Mesothelial cell of epicardium (in vitro differentiated cells): ENCODE results near the gene ALG5. TPM values are rescaled to one million over a fixed set of nuclear protein-coding genes. Genes with fewer than 3 reads are reported as not detected.

Experiments used
- DNase-seq, 2 experiments: peaks; one replicate each; pipeline ENCODE4 v3.0.0; 2021; ENCODE audit warnings: low spot score in 2 of 2; ENCODE audit not compliant: unreplicated experiment in 2 of 2
- H3K27ac Mint-ChIP-seq: 2 replicates; pipeline ENCODE4 v1.8.0; 2021; ENCODE audit warnings: mixed read lengths
- H3K27me3 Mint-ChIP-seq: 2 replicates; pipeline ENCODE4 v1.8.0; 2021; ENCODE audit warnings: low read depth, mixed read lengths
- H3K36me3 Mint-ChIP-seq: 2 replicates; pipeline ENCODE4 v1.8.0; 2021; ENCODE audit warnings: mixed read lengths
- H3K4me1 Mint-ChIP-seq: 2 replicates; pipeline ENCODE4 v1.8.0; 2021; ENCODE audit warnings: mixed read lengths
- H3K4me3 Mint-ChIP-seq: 2 replicates; pipeline ENCODE4 v1.8.0; 2021; ENCODE audit warnings: mild to moderate bottlenecking, moderate library complexity, mixed read lengths
- H3K9me3 Mint-ChIP-seq: 2 replicates; pipeline ENCODE4 v1.8.0; 2021; ENCODE audit warnings: mixed read lengths
- CTCF ChIP-seq: fragments of 200-600 bp; sonication (generic); IDR thresholded peaks from one replicate; pipeline ENCODE4 v1.5.0; 2021; ENCODE audit warnings: antibody characterized with exemption; ENCODE audit not compliant: unreplicated experiment
- total RNA-seq: library from RNA; stranded (reverse); gene quantifications from 3 replicates; pipeline ENCODE4 v1.2.1, GENCODE V29; 2021

Gene ALG5
- total RNA-seq, 1 donor from 2014 or later, result 27.2 TPM

DNA sequence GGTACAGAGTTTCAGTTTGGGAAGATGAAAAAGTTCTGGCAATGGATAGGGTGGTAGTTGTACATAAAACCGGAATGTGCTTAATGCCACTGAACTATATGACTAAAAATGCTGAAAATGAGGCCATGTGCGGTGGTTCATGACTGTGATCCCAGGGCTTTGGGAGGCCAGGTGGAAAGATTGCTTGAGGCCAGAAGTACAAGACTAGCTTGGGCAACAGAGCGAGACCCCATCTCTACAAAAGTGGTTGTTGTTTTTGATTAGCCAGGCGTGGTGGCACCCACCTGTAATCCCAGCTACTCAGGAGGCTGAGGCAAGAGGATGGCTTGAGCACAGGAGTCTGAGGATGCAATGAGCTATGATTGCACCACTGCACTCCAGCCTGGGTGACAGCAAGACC is 91.9 kb downstream of the ALG5 start:
- H3K27ac Mint-ChIP-seq, result no peak overlapping the region
- DNase-seq, result no peak
- TF ChIP-seq CTCF, result no peak
- H3K27me3 Mint-ChIP-seq, result no peaks in the 10 kb centered on the region
- H3K36me3 Mint-ChIP-seq, result peaks cover 13% of the 10 kb centered on the region
- H3K9me3 Mint-ChIP-seq, result no peaks in the 10 kb centered on the region
- H3K4me3 Mint-ChIP-seq, result no peak overlapping the region
- peaks cover 15% of the 10 kb centered on the region for H3K4me1 Mint-ChIP-seq

- no peak for TF ChIP-seq CTCF
- Mint-ChIP-seq H3K27me3 (no peaks in the 10 kb centered on the region), H3K4me3 (no peak overlapping the region), H3K27ac (no peak overlapping the region), H3K9me3 (peaks cover 11% of the 10 kb centered on the region), H3K4me1 (peaks cover 15% of the 10 kb centered on the region), H3K36me3 (peaks cover 25% of the 10 kb centered on the region)
- no peak for DNase-seq
Measured at GRCh38 chr13:36905944-36906343, 93.2 kb downstream of the ALG5 start.

- no peak overlapping the region for H3K27ac Mint-ChIP-seq
- DNase-seq, result no peak
- H3K4me1 Mint-ChIP-seq, result peaks cover 12% of the 10 kb centered on the region
- H3K36me3 Mint-ChIP-seq, result peaks cover 38% of the 10 kb centered on the region
- H3K4me3 Mint-ChIP-seq, result no peak overlapping the region
- H3K27me3 Mint-ChIP-seq, result no peaks in the 10 kb centered on the region
- H3K9me3 Mint-ChIP-seq, result peaks cover 25% of the 10 kb centered on the region
- no peak for TF ChIP-seq CTCF
Measured at GRCh38 chr13:36903925-36904595, 95.1 kb downstream of the ALG5 start.

Other genes starting within 250 kb of the ALG5 start
- 13.6 to 14.1 TPM (median 14.0 TPM) in 3 replicates for gene RFXAP, start 180.1 kb downstream of the ALG5 start, total RNA-seq
- gene SMAD9, start 79.1 kb downstream of the ALG5 start, total RNA-seq, result 30.9 to 32.3 TPM (median 31.9 TPM) in 3 replicates
- gene EXOSC8, start 1.4 kb upstream of the ALG5 start, total RNA-seq, result 47.6 to 55.7 TPM (median 51.0 TPM) in 3 replicates
- 90.8 to 99.6 TPM (median 97.8 TPM) in 3 replicates for gene SUPT20H, start 60.3 kb upstream of the ALG5 start, total RNA-seq
- gene CSNK1A1L, start 106.3 kb upstream of the ALG5 start, total RNA-seq, result not detected in 3 replicates